ENCODE measurements around the gene NRXN3.

NRXN3 gene

DNA sequence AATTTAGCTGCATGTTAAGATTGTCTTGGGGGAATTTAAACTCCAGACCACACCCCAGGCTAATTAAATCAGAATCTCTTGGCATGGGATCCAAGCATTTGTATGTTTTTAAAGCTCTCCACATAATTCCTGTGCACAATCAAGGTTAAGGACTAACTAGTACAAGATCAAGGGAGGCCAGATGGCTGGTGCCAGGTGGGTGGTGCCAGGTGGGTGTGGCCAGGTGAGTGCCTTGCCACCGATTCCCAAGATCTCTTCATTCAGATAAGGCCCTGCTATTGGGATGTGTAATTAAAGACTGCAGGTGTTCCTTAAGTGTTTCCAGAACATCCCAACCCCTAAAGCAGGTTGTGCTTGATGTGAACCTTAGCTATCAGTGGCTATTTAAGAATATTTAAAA is 75.1 kb downstream of the NRXN3 start:
- H3K27me3 ChIP-seq (ENCODE audit: control insufficient read depth in 1 of 2, insufficient read depth in 2 of 2, low read length in 2 of 2) = no peaks in the 10 kb centered on the region

DNA sequence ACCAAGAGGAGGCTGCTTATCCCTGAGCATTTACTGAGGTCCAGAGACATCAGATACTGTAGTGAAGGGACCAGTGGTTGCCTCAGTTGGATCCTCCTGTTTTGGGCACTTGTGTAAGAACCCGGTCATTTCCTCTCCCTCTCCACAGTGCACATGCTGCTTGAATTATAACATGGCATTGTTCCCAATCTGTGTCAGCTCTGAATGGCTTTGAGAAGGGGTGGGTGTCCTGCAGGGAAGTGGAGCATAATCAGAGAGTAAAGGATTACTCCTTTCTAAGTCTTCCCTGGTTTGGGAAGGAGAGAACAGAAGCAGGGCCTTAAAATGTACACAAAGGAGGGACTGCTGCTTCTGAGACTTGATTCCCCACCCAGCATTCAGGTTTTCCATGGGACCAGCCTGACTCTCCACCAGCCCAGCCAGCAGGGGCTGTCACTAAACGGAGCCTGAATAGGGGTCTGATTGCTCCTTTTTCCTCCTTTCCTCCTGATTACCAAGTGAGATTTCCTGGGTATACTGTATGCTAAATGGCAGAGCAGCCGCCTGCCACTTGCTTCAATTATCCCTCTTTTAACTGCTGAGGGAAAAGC is 78.4 kb downstream of the NRXN3 start:
- no peaks in the 10 kb centered on the region for H3K36me3 ChIP-seq (ENCODE audit: insufficient read depth, low read length)

More for the DNA sequence above, 75.1 kb downstream of the NRXN3 start:
- H3K36me3 ChIP-seq (ENCODE audit: insufficient read depth, low read length) = no peaks in the 10 kb centered on the region
- H3K9ac ChIP-seq (ENCODE audit: low read length) = no peak overlapping the region
- no peak overlapping the region for H3K27ac ChIP-seq (ENCODE audit: low read depth, low read length)
- no peaks in the 10 kb centered on the region for H3K4me1 ChIP-seq (ENCODE audit: insufficient read depth, low read length)
- H3K4me3 ChIP-seq (ENCODE audit: low read depth in 1 of 2, low read length in 2 of 2) = no peak overlapping the region
- H3K9me3 ChIP-seq (ENCODE audit: low read length) = no peaks in the 10 kb centered on the region

DNA sequence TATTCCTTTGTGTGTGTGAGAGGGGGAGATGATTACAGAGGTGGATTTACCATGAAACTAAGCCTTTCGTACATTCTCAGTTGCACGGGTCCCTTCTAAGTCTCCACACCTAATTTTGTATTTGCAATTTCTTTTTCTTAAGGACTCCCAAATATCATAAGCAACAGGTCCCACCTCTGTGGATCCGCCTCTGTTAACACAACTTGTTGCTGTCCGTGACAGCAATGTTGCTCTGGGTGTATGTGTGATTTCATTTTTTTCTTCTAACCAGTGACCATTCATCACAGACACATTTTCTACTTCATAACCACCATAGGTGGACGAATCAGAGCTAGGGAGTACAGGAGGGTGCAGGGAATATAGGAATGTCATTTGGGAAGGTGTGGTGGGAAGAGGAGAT is 81.1 kb downstream of the NRXN3 start:
- Histone ChIP-seq H3K27ac (ENCODE audit: low read depth, low read length) (no peak overlapping the region), H3K9ac (ENCODE audit: low read length) (no peak overlapping the region), H3K4me1 (ENCODE audit: insufficient read depth, low read length) (no peaks in the 10 kb centered on the region), H3K9me3 (ENCODE audit: low read length) (no peaks in the 10 kb centered on the region), H3K36me3 (ENCODE audit: insufficient read depth, low read length) (no peaks in the 10 kb centered on the region), H3K27me3 (ENCODE audit: control insufficient read depth in 1 of 2, insufficient read depth in 2 of 2, low read length in 2 of 2) (no peaks in the 10 kb centered on the region), H3K4me3 (ENCODE audit: low read depth in 1 of 2, low read length in 2 of 2) (no peak overlapping the region)

More for the DNA sequence above, 78.4 kb downstream of the NRXN3 start:
- H3K4me3 ChIP-seq (ENCODE audit: low read depth in 1 of 2, low read length in 2 of 2) = no peak overlapping the region
- H3K9me3 ChIP-seq (ENCODE audit: low read length) = no peaks in the 10 kb centered on the region
- no peak overlapping the region for H3K27ac ChIP-seq (ENCODE audit: low read depth, low read length)
- H3K27me3 ChIP-seq (ENCODE audit: control insufficient read depth in 1 of 2, insufficient read depth in 2 of 2, low read length in 2 of 2) = no peaks in the 10 kb centered on the region
- no peaks in the 10 kb centered on the region for H3K4me1 ChIP-seq (ENCODE audit: insufficient read depth, low read length)
- H3K9ac ChIP-seq (ENCODE audit: low read length) = no peak overlapping the region

DNA sequence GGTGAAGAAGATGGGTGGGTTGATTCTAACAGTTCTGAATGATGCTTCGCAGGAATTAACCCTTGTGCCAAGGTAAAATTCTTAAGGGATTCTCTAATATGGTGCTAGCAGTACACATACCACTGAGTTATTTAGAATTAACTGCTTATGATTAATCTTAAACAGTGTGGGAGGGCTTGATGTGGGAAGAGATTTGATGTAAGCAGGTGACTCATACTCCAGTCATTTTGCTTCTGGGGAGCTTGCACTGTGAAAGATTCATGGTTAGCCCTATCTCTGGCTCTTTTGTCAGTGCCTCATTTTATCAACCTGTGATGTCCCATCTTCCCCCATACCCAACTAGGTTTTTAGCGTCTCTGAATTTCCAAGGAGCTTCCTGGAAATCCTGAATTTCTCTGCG is 83.8 kb downstream of the NRXN3 start:
- no peaks in the 10 kb centered on the region for H3K36me3 ChIP-seq (ENCODE audit: insufficient read depth, low read length)
- no peak overlapping the region for H3K4me3 ChIP-seq (ENCODE audit: low read depth in 1 of 2, low read length in 2 of 2)
- H3K27ac ChIP-seq (ENCODE audit: low read depth, low read length) = no peak overlapping the region
- H3K9ac ChIP-seq (ENCODE audit: low read length) = no peak overlapping the region
- no peaks in the 10 kb centered on the region for H3K4me1 ChIP-seq (ENCODE audit: insufficient read depth, low read length)
- no peaks in the 10 kb centered on the region for H3K27me3 ChIP-seq (ENCODE audit: control insufficient read depth in 1 of 2, insufficient read depth in 2 of 2, low read length in 2 of 2)
- H3K9me3 ChIP-seq (ENCODE audit: low read length) = no peaks in the 10 kb centered on the region

DNA sequence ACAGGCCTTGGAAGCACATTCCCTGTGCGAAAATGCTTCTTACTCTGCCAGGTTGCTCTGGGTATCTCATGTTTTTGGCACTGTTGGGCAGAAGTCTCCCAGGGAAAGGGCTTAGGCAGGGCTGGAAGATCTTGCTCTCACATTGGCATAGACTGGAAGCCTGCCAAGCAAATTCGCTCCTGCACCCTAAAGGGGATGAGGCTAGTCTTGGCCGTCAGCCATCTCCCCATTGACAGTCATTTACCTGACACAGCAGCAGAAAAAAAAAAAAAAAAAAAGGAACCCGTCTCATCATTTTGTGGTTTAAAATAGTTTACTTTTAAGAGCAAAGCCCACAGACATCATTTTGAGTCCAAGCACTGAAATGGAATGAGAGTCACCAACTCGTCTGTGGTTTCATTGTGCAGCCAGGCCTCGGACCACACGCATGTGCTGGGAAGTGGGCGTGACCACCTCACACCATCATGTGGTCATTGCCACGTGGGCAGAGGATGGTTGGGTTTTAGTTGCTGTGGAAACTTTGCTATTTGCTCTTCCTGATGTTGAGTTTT is 84.8 kb downstream of the NRXN3 start:
- H3K27me3 ChIP-seq (ENCODE audit: control insufficient read depth in 1 of 2, insufficient read depth in 2 of 2, low read length in 2 of 2) = no peaks in the 10 kb centered on the region
- H3K4me1 ChIP-seq (ENCODE audit: insufficient read depth, low read length) = no peaks in the 10 kb centered on the region
- H3K36me3 ChIP-seq (ENCODE audit: insufficient read depth, low read length) = no peaks in the 10 kb centered on the region
- no peak overlapping the region for H3K9ac ChIP-seq (ENCODE audit: low read length)
- H3K4me3 ChIP-seq (ENCODE audit: low read depth in 1 of 2, low read length in 2 of 2) = no peak overlapping the region
- no peaks in the 10 kb centered on the region for H3K9me3 ChIP-seq (ENCODE audit: low read length)
- no peak overlapping the region for H3K27ac ChIP-seq (ENCODE audit: low read depth, low read length)

DNA sequence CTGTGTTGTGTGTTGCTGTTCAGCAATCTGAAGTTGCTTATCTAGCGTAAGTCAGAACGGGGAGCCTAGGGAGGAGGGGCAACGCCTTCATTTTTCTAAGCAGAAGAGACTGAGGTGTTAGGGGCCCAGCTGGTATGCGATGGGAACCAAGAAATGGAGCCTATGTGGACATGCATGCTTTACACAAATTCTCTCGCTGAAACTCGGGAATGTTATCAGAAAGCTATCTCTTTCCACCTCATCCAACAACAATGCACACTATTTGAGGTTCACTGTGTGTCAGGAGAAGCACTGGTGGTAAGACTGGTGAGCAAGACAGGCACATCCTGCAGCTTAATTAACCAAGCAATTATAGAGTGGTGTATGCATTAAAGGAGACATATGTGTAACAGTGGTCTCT is 89.7 kb downstream of the NRXN3 start:
- Histone ChIP-seq H3K36me3 (ENCODE audit: insufficient read depth, low read length) (no peaks in the 10 kb centered on the region), H3K4me3 (ENCODE audit: low read depth in 1 of 2, low read length in 2 of 2) (no peak overlapping the region), H3K27ac (ENCODE audit: low read depth, low read length) (no peak overlapping the region), H3K27me3 (ENCODE audit: control insufficient read depth in 1 of 2, insufficient read depth in 2 of 2, low read length in 2 of 2) (no peaks in the 10 kb centered on the region), H3K4me1 (ENCODE audit: insufficient read depth, low read length) (no peaks in the 10 kb centered on the region), H3K9me3 (ENCODE audit: low read length) (no peaks in the 10 kb centered on the region), H3K9ac (ENCODE audit: low read length) (no peak overlapping the region)

DNA sequence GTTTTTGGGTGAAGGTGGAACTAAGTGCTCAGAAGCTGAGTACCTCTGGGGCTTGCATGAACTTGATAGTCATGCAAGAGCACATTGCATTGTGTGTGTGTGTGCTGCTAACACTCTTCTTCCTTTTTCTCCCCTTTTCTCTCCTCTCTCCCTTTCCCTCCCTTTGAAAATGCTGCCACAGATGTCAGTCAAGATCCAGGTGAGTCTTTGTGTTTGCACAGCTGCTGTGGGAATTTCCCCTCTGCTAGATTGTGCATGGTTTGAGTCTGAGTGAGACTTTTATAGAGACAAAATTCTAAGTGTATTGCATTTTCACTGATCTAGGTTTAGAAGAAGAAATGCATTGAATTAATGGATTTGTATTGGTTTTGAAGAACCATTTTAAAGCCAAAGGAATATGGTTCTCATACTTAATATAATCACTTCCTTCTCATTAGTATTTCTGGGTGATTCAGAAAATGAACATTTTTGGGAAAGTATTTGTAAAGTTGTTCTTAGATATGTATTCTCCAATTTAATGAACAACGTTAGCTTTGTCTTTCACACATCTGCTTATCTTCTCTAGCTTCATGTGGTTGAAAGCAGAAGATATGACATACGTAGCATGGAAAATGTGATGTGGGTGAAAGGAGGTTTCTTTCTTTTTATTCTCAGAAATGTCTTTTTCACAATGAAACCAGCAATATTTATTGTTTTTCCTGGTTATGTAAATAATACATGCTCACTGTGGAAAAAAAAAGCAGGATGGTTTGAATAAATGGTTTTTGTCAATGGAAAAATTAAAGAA is 108.5 kb downstream of the NRXN3 start:
- H3K36me3 ChIP-seq (ENCODE audit: insufficient read depth, low read length) = no peaks in the 10 kb centered on the region
- H3K4me1 ChIP-seq (ENCODE audit: insufficient read depth, low read length) = no peaks in the 10 kb centered on the region
- H3K27me3 ChIP-seq (ENCODE audit: control insufficient read depth in 1 of 2, insufficient read depth in 2 of 2, low read length in 2 of 2) = no peaks in the 10 kb centered on the region
- no peak overlapping the region for H3K27ac ChIP-seq (ENCODE audit: low read depth, low read length)
- no peak overlapping the region for H3K4me3 ChIP-seq (ENCODE audit: low read depth in 1 of 2, low read length in 2 of 2)
- H3K9me3 ChIP-seq (ENCODE audit: low read length) = no peaks in the 10 kb centered on the region
- no peak overlapping the region for H3K9ac ChIP-seq (ENCODE audit: low read length)

DNA sequence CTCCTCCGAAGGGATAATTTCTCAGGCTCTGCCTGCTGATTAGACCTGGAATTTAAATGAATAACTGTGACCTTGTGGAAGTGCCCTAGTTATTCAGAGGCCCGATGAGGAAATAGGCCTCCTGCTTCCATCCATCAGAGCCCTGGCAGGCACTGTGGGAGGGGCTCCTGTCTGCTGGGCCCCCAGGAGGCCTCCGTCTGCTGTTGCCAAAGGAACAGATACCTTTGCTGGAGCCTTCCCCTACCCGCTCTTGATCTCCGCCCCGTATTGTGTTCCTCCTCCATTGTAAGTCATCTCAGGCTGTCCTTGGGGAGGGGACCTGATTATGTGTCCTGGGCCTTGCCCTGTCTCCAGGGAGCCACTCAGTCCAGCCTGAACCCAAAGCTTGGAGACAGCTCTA is 112.3 kb downstream of the NRXN3 start:
- H3K36me3 ChIP-seq (ENCODE audit: insufficient read depth, low read length) = no peaks in the 10 kb centered on the region
- H3K9ac ChIP-seq (ENCODE audit: low read length) = no peak overlapping the region
- no peak overlapping the region for H3K4me3 ChIP-seq (ENCODE audit: low read depth in 1 of 2, low read length in 2 of 2)
- H3K4me1 ChIP-seq (ENCODE audit: insufficient read depth, low read length) = no peaks in the 10 kb centered on the region
- H3K27ac ChIP-seq (ENCODE audit: low read depth, low read length) = no peak overlapping the region
- no peaks in the 10 kb centered on the region for H3K9me3 ChIP-seq (ENCODE audit: low read length)
- no peaks in the 10 kb centered on the region for H3K27me3 ChIP-seq (ENCODE audit: control insufficient read depth in 1 of 2, insufficient read depth in 2 of 2, low read length in 2 of 2)

DNA sequence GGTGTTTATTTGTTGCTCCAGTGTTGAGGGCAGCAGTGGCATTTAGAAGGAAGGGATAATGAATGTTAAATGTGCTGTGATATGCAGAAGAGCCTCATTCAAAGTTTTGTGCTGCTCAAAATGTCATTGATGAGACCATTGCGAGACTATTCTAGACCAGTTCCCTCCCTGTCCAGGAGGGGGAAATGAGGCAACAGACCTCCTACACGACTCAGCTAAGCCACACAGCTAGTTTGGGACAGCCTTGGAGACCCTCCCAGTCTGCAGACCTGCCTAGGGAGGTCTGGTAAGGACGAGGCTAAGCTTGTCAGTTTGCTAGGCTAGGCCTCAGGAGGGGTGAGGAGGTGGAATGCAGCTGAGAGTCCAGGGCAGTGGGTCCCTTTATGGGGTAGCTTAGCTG is 116.0 kb downstream of the NRXN3 start:
- H3K9ac ChIP-seq (ENCODE audit: low read length) = no peak overlapping the region
- H3K36me3 ChIP-seq (ENCODE audit: insufficient read depth, low read length) = no peaks in the 10 kb centered on the region
- H3K27ac ChIP-seq (ENCODE audit: low read depth, low read length) = no peak overlapping the region
- no peaks in the 10 kb centered on the region for H3K4me1 ChIP-seq (ENCODE audit: insufficient read depth, low read length)
- H3K4me3 ChIP-seq (ENCODE audit: low read depth in 1 of 2, low read length in 2 of 2) = no peak overlapping the region
- no peaks in the 10 kb centered on the region for H3K27me3 ChIP-seq (ENCODE audit: control insufficient read depth in 1 of 2, insufficient read depth in 2 of 2, low read length in 2 of 2)
- no peaks in the 10 kb centered on the region for H3K9me3 ChIP-seq (ENCODE audit: low read length)

DNA sequence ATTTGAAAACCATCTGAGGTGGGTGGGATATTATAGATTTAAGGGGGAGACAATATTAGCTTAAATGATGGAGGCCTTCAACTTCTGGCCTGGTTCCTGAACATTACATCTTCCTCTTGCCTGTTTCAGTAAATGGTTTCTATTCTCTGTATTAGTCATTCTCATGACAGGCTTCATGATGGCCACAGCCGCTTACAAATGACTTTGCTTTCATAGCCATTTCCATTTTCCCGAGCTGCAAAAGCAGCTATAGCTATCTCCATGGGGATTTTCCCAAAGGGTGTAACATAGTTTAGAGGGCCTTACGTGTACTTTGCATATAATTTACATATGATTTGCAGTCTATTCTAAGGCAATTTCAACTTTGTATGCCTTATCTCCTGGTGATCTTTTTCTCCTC is 121.8 kb downstream of the NRXN3 start:
- Histone ChIP-seq H3K4me1 (ENCODE audit: insufficient read depth, low read length) (no peaks in the 10 kb centered on the region), H3K27ac (ENCODE audit: low read depth, low read length) (no peak overlapping the region), H3K4me3 (ENCODE audit: low read depth in 1 of 2, low read length in 2 of 2) (no peak overlapping the region), H3K27me3 (ENCODE audit: control insufficient read depth in 1 of 2, insufficient read depth in 2 of 2, low read length in 2 of 2) (no peaks in the 10 kb centered on the region), H3K9me3 (ENCODE audit: low read length) (no peaks in the 10 kb centered on the region), H3K36me3 (ENCODE audit: insufficient read depth, low read length) (no peaks in the 10 kb centered on the region), H3K9ac (ENCODE audit: low read length) (no peak overlapping the region)

DNA sequence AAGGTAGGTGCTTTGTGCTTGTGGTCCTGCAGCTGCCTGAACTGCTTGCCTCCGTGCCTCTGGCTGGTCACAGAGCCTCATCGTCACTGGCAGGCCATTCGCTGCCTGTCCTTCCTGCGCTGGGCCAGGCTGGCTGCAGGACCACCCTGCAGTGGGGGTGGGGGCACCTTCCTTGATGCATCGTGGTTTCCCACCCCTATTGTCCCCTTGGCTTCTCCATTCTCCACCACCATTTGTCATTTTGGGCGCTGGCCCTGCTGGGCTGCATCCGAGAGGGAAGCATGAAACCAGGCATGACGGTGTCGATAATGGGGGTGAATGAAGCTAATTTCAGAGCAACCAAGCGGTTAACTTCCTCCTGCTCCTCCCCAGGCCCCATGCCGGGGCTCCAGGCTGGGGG is 127.7 kb downstream of the NRXN3 start:
- no peaks in the 10 kb centered on the region for H3K9me3 ChIP-seq (ENCODE audit: low read length)
- no peaks in the 10 kb centered on the region for H3K36me3 ChIP-seq (ENCODE audit: insufficient read depth, low read length)
- H3K4me1 ChIP-seq (ENCODE audit: insufficient read depth, low read length) = no peaks in the 10 kb centered on the region
- no peak overlapping the region for H3K27ac ChIP-seq (ENCODE audit: low read depth, low read length)
- H3K27me3 ChIP-seq (ENCODE audit: control insufficient read depth in 1 of 2, insufficient read depth in 2 of 2, low read length in 2 of 2) = no peaks in the 10 kb centered on the region
- H3K4me3 ChIP-seq (ENCODE audit: low read depth in 1 of 2, low read length in 2 of 2) = no peak overlapping the region
- no peak overlapping the region for H3K9ac ChIP-seq (ENCODE audit: low read length)

DNA sequence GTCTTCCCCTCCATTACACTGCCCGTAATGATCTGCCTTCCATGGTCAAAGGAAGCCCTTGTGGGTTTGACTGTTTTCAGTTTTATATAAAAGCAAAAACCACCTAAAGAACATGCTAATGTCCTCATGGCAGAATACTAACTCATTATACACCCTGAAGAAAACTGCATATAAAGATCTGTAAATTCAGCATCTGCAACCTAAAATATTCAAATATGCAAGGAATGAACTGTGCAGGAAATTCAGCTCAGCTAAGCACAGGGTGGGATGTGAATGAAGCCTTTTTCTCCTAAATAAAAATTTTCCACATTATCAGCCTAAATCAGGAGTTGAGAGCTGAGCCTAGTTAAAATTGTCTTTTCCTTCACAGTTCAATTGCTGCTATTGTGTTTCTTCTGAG is 128.1 kb downstream of the NRXN3 start:
- H3K36me3 ChIP-seq (ENCODE audit: insufficient read depth, low read length) = no peaks in the 10 kb centered on the region
- H3K27ac ChIP-seq (ENCODE audit: low read depth, low read length) = no peak overlapping the region
- no peaks in the 10 kb centered on the region for H3K9me3 ChIP-seq (ENCODE audit: low read length)
- no peak overlapping the region for H3K4me3 ChIP-seq (ENCODE audit: low read depth in 1 of 2, low read length in 2 of 2)
- H3K9ac ChIP-seq (ENCODE audit: low read length) = no peak overlapping the region
- no peaks in the 10 kb centered on the region for H3K27me3 ChIP-seq (ENCODE audit: control insufficient read depth in 1 of 2, insufficient read depth in 2 of 2, low read length in 2 of 2)
- no peaks in the 10 kb centered on the region for H3K4me1 ChIP-seq (ENCODE audit: insufficient read depth, low read length)

Data from muscle layer of colon (tissue), 2 donors.